HS-27A (cell line): ENCODE measurements around the gene MTNR1B.

Experiments
- DNase-seq: peaks from one replicate; pipeline ENCODE4 v3.0.0-alpha.2; 2012; ENCODE audit warnings: low read depth, missing footprints

Gene MTNR1B

DNA sequence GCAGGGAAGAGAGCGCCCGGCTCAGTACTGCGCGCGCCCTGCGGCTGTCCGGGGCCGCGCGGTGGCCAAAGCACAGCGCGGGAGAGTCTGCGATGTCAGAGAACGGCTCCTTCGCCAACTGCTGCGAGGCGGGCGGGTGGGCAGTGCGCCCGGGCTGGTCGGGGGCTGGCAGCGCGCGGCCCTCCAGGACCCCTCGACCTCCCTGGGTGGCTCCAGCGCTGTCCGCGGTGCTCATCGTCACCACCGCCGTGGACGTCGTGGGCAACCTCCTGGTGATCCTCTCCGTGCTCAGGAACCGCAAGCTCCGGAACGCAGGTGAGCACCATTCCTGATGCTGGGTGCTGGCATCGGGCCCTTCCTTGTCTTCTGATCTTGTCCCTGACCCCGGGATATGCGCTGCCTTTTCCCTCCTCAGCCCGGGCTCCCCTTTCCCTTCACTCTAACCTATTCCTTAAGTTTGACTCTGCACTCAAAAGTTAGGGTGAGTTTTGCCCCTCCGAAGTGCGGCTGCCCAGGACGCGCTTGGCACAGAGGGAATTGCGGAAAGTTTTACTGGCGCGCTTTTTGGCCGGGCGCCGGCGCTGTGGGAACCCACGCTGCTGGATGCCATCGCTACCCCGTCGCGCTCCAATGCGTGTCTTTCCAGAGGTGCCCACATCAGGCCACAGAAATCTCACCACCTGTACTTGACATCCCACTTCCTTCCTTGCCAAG, at the start of gene MTNR1B:
Gene MTNR1B (plus strand): TSS at position 18 of the 714 bp plus-strand sequence. CDS start 75 bp downstream, at position 93.
- DNase-seq: no peak

DNA sequence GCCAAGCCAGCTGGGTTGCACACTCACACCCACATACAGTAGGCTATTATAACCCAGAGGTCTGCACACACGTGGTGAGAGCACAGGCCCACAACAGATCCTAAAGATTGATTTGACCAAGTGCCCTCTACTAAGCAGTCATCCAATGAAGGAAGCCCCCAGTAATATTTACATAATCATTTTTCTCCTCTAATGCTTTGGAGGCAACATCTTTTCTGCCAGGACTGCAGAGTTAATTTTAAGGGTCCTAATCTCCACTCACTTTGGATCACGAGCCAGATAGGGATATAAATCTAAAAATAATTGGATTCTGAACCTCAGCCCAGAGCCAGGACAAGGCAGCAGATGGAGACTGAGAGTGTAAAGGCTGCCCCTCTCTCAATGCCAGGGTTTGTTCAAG, 49.1 kb upstream of the MTNR1B start:
- no peak for DNase-seq

DNA sequence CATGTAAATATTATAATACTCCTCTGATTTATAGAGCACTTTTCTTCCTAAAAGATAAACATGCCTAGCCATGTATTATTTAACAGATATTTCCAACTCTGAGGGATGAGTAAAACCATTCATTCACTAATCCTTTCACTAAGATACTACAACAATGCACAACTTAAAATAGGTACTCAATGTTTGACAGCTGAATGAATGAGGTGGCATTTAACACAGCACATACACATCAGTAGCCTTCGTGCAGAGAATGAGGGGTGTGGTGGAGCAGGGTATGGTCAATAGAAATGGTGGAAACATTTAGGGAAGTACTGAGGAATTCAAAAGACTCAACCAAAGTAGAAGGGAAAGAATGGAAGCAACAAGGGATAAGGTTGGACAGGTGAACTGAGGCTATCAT, 46.7 kb upstream of the MTNR1B start:
- DNase-seq: no peak

DNA sequence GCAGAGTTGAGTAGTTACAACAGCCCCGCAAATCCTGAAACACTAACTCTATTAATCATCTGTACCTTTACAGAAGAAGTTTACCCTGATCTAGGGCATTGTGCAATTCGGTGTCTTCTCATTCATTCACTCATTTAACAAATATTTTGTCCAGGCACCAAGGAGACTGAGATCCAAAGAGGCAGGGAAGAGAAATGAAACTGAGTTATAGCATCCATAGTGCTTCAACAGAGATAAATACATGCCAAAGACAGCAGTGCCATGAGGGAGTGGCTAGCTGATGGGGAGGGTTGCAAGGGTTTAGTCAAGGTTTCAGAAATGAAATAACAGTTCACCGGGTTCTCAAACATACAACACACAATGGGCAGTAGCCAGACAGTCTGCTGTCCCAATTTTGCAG, 40.2 kb upstream of the MTNR1B start:
- no peak for DNase-seq

- DNase-seq: no peak
Observed at GRCh38 chr11:92929653-92930052, 39.8 kb upstream of the MTNR1B start.

- no peak for DNase-seq
Observed at GRCh38 chr11:92931746-92932422, 37.6 kb upstream of the MTNR1B start.

GRCh38 chr11:92939305-92939704, 30.1 kb upstream of the MTNR1B start:
- DNase-seq: no peak

DNA sequence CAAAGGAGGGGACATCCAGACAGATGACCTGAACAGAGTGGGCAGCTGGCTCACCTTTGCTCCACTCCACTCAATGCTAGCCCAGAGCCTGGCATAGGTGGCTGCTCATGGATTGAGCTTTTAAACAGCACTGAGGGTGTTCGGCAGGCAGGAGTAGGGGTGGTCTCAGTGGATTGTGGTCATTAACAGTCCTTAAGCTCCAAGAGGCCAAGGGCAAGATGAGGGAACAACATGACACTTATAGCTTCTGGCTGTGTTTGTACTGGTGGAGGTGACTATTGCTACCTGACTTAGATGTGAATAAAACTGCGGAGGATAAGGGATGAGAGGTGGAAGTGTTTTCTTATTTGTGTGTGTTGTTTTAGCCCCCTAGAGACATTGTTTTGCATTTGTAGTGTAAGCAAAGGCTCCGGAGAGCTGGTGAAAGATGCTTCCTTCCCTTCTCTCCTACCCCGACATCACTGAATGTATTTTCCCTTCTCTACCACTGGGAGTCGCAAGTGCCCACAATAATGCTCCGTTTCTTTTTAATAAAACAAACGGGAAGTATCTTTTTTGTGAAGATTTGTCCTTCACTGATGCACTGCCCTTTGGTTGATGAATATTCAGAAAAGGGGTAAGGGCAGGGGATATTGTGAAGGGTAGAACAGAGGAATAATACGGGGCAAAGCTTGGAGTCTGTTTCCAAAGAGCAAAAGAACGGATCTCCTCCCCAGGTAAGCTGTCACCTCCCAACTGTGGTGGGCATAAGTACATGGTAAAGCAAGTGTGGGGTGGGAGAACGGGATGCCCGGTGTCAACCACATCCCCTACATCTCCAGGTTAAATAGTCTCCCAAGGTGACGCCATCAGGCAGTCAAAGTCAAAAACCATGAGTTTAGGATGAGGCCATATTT, 27.5 kb upstream of the MTNR1B start:
- DNase-seq: no peak

- DNase-seq: no peak
Observed at GRCh38 chr11:92946707-92947106, 22.7 kb upstream of the MTNR1B start.

DNA sequence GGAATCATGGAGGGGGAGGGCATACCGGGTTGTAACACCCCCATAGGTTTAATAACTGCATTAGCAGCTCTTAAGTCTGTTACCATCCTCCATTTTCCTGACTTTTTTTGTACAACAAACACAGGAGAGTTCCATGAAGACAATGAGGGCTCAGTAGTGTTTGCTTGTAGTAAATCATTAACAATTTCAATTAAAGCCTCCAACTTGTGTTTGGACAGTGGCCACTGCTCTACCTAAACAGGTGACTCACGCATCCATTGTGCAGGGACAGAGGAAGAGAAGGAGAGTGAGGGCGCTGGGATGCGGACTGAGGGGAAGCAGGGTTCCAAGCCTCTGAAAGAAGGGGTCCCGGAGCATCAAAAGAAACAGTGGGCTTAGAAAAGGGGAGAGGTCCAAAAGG, 21.3 kb upstream of the MTNR1B start:
- no peak for DNase-seq

GRCh38 chr11:92954003-92954402, 15.4 kb upstream of the MTNR1B start:
- DNase-seq: no peak

GRCh38 chr11:92955860-92956259, 13.6 kb upstream of the MTNR1B start:
- DNase-seq: no peak

DNA sequence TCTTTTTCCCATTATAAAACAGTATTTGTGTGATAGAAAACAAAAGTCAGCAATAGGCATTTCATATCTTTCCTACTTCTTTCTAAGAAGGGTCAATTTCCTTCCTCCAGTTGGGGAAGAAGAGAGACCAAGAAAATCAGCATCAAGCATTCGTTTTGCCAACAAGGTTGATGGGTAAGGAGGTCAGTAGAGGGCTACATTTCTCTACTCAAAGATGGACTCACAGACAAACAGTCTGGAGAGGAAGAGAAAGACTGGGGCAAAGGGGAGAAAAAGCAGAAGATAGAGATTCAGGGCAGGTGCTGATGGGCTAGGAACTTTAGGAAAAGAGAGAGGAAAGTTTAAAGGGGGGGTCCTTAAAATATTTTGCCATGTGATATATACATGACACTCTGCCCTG, 8.6 kb upstream of the MTNR1B start:
- DNase-seq: no peak

DNA sequence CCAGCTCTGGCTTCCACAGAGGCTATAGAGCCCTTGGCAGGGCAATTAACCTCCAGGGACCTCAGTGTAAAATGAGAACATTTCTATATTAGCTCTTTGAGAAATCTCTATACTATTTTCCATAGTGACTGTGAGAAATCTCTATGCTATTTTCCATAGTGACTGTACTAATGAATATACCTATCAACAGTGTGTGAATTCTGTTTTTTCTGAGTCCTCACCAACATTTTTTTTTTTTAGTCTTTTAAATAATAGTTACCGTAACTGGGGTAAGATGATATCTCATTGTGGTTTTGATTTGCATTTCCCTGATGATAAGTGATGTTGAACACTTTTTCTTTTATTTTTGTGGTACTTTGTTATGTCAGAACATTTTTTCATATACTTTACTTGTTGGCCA, 7.0 kb upstream of the MTNR1B start:
- no peak for DNase-seq

DNA sequence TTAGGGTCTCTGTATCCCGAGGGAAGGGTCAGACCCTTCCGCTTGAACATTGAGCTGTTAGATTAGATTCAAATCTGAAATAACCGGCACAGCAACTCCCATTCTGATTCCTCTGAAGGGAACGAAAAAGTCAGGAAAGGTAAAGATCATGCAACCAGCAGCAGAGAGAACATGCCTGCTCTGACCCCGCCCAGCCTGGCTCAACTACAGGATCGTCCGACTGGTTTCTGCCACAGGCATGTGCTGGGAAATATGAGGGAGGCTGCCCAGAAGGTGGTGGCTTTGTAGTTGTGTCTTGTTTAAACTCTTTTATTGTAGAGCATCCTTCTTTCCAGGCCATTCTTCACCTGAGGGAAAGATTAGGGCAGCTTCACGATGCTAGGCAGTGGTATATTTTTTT, 5.0 kb upstream of the MTNR1B start:
- no peak for DNase-seq

DNA sequence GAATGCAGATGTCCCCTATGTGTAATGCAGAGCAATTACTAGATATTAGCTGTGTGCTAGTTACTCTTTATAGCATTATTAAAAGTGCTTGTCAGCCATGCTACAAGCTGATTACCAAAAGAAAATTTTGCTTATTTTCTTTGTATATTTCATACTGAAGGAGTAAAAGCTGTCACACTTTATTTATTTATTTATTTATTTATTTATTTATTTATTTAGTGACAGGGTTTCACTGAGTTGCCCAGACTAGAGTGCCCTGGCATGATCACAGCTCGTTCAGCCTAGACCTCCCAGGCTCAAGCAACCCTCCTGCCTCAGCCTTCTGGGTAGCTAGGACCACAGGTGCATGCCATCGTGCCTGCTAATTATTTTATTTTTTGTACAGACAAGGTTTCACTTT, 4.3 kb upstream of the MTNR1B start:
- no peak for DNase-seq

DNA sequence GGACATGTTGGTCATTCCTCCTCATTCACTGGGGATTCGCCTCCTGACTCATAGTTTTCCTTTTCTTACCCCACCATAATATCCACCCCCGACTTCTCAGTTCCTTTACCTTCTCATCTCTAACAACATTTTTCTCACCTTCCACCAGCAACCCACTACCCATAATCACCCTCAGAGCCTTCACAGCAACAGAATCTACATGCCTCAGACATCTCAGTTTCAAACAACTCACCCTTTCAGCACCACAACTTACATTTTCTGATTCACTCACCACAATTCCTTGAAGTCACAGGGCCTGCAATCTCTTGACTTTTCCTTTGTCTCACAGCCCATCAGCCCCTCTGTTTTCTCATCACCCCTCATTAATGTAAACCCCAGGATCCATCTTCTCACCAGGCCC, 2.3 kb upstream of the MTNR1B start:
- DNase-seq: no peak

- DNase-seq: no peak
Observed at GRCh38 chr11:92967867-92968266, 1.6 kb upstream of the MTNR1B start.

DNA sequence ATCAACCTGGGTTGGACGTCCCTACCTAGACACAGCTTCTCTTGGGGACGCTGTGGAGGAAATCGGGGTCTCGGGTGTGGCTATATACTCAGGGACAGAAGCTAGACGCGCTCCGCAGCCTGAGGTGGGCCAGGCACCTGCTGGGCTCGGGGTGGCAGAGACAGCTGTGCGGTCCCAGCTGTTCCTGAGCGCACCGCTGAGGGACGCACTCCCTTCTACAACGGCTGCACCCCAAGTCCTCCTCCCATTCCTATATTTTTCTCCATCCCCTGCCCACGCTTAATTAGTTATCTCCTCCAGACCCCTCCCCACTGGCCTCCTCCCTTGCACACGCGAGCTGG, 188 bp upstream of the MTNR1B start:
- DNase-seq: no peak

DNA sequence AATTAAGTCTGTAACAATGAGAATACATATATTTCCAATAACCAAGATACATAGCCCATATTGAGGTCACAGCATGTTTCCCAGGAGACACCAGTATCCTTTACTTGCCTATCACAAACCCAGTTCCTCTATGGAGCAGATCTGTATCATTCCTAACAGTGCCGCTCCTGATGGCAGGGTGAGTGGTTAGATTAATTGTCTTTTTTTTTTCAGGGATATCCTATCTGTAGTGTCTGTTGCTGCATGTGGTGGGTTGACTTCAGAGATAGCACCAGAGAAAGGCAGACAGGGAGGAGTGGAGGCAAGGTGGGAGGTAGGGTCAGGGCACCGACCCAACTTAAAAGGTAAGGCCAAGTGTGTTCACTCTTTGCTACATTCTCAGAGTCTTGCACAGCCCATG, 2.8 kb downstream of the MTNR1B start:
- no peak for DNase-seq

DNA sequence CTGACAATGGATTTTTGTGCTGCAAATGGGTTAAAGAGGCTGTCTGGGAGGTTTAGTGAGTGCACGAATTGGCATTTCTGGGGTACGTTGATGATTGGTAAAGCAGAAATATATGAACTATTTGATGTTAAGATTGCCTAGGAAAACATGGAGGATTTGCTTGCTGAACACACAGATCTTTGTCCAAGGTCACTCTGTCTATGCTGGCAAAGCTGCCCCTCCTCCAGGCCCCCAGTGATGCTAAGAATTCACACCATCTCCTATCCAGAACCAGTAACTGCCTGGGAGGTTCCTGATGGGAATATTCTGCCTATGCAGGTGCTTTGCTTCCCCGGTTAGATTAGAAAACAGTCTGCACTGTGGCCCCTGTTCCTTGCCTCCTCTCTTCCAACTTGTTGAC, 5.8 kb downstream of the MTNR1B start:
- DNase-seq: no peak

GRCh38 chr11:92976681-92977080, 7.2 kb downstream of the MTNR1B start:
- no peak for DNase-seq

DNA sequence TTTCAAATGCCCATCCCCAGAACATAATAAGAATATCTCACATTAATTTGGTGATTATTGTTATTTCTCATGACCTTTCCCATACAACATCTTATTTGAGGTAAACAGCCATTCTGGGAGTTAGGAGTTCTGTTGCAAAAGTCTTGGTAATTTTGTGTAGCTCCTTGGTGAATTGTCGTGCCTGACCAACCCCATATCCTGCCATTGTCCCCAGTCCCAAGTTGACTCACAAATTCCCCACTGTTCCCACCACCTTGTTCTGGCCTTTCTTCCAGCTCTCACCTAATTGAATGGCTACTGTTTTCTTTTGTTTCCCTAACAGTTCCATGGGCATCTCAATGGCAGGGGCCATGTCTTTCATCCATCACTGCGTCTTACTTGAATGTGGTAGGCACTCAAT, 8.0 kb downstream of the MTNR1B start:
- DNase-seq: no peak
